ENCODE data around the gene BMP2K. TPM values are rescaled to one million over a fixed set of nuclear protein-coding genes. Genes with fewer than 3 reads are reported as not detected.

BMP2K gene
- total and polyA plus RNA-seq, 2 of the 8 experiments (the other 6 are each of a cell fraction or from before 2014, with no cell fraction given): 15.6 to 24.1 TPM

GRCh38 chr4:78781139-78781538, 5.0 kb downstream of the BMP2K start:
- no peak for FAIRE-seq

More at GRCh38 chr4:78781139-78781538, 5.0 kb downstream of the BMP2K start:
- H3K4ac ChIP-seq (replicated peaks; ENCODE audit: insufficient read length, low read depth, low read length): no peak overlapping the region
- H4K5ac ChIP-seq (ENCODE audit: insufficient read length, low read depth, low read length): no peak overlapping the region
- no peak overlapping the region for H2BK15ac ChIP-seq (ENCODE audit: low read length)
- H3K56ac ChIP-seq (replicated peaks; ENCODE audit: insufficient read length, low read depth, low read length): no peak overlapping the region
- no peak overlapping the region for H3K14ac ChIP-seq (ENCODE audit: insufficient read length)
- H3K9ac ChIP-seq (replicated peaks in 1 of 4; ENCODE audit: extremely low read depth in 1 of 4, low read depth in 3 of 4, low read length in 3 of 4): no peak overlapping the region
- no peak overlapping the region for H2BK120ac ChIP-seq (replicated peaks; ENCODE audit: low read depth, low read length)
- H2AFZ ChIP-seq (ENCODE audit: low read length): no peak overlapping the region
- no peaks in the 10 kb centered on the region for H3K9me3 ChIP-seq (ENCODE audit: insufficient read depth in 2 of 2, low read depth in 1 of 2, low read length in 1 of 2)
- H2BK5ac ChIP-seq (ENCODE audit: low read depth, low read length): no peak overlapping the region
- H4K20me1 ChIP-seq (replicated peaks in 1 of 2; ENCODE audit: control insufficient read depth in 1 of 2, insufficient read depth in 2 of 2, low read length in 2 of 2): peaks cover 0 to 5% of the 10 kb centered on the region in 2 experiments
- DNase-seq (ENCODE audit: low read depth in 1 of 2, low spot score in 2 of 2): no peak
- H3K36me3 ChIP-seq (ENCODE audit: control insufficient read depth in 2 of 4, insufficient read depth in 4 of 4, low read length in 3 of 4): no peaks in the 10 kb centered on the region
- H3K27me3 ChIP-seq (replicated peaks in 1 of 4; ENCODE audit: control insufficient read depth in 3 of 4, extremely low read depth in 1 of 4, insufficient read depth in 3 of 4, low read length in 3 of 4): no peaks in the 10 kb centered on the region
- POLR2A ChIA-PET (ENCODE audit: partially characterized antibody): no interaction called here
- no peak overlapping the region for H3K4me3 ChIP-seq (ENCODE audit: extremely low read depth in 1 of 4, insufficient read depth in 2 of 4, low read depth in 3 of 4, low read length in 4 of 4)
- 93% methylated on average over 1 of the region's 1 CpG; no CpG with 5 or more reads in 1 of the 2 experiments for WGBS, 2 experiments (ENCODE audit: extremely low coverage in 1 of 2, insufficient coverage in 1 of 2, insufficient read length in 1 of 2, insufficient replicate concordance in 2 of 2, low coverage in 1 of 2, low lambda C conversion rate in 2 of 2, missing lambda C conversion rate in 1 of 2)
- H3K27ac ChIP-seq (ENCODE audit: low read depth, low read length): no peak overlapping the region
- no peak overlapping the region for H4K91ac ChIP-seq (replicated peaks; ENCODE audit: insufficient read length, low read length)
- H3K79me1 ChIP-seq (ENCODE audit: low read depth, low read length): 0 out of 2 replicates have a peak, but pooled peaks cover 3% of the 10 kb centered on the region
- no peak overlapping the region for H3K18ac ChIP-seq (ENCODE audit: extremely low read depth, low read length)
- no peak overlapping the region for H4K8ac ChIP-seq (ENCODE audit: extremely low read depth, insufficient read depth, low read length)
- H3K4me1 ChIP-seq (replicated peaks in 1 of 4; ENCODE audit: control insufficient read depth in 3 of 4, insufficient read depth in 4 of 4, low read length in 3 of 4): peaks cover 0 to 3% (median 0%) of the 10 kb centered on the region in 4 experiments; a peak in 3 of 7 replicates
- no peak overlapping the region for H3K4me2 ChIP-seq (ENCODE audit: insufficient read depth in 1 of 2, low read depth in 2 of 2, low read length in 2 of 2)
- H3K79me2 ChIP-seq (ENCODE audit: control insufficient read depth in 1 of 2, insufficient read depth in 2 of 2, low read length in 2 of 2): peaks cover 3 to 88% of the 10 kb centered on the region in 2 experiments
- no peak overlapping the region for H2AK5ac ChIP-seq (ENCODE audit: low read depth, low read length)
- CTCF ChIA-PET (ENCODE audit: partially characterized antibody): interaction anchor here (1.0 to 1.3 kb wide), 3 partner anchors 28 to 220 kb away, joined by 3 to 5 read pairs (median 4); no protein-coding TSS in a partner anchor
- H2BK20ac ChIP-seq (ENCODE audit: low read length): no peak overlapping the region
- TF ChIP-seq GABPA (IDR thresholded peaks at IDR 0.05; ENCODE audit: borderline replicate concordance, insufficient read depth, low read length): no peak
- TF ChIP-seq, protein P1, sequence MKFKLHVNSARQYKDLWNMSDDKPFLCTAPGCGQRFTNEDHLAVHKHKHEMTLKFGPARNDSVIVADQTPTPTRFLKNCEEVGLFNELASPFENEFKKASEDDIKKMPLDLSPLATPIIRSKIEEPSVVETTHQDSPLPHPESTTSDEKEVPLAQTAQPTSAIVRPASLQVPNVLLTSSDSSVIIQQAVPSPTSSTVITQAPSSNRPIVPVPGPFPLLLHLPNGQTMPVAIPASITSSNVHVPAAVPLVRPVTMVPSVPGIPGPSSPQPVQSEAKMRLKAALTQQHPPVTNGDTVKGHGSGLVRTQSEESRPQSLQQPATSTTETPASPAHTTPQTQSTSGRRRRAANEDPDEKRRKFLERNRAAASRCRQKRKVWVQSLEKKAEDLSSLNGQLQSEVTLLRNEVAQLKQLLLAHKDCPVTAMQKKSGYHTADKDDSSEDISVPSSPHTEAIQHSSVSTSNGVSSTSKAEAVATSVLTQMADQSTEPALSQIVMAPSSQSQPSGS (IDR thresholded peaks at IDR 0.05; ENCODE audit: low read length): no peak
- no peak for TF ChIP-seq SP2 (IDR thresholded peaks at IDR 0.05; ENCODE audit: low read length)
- no peak for TF ChIP-seq YY1 (IDR thresholded peaks at IDR 0.05; ENCODE audit: low read depth, low read length)
- TF ChIP-seq NANOG (IDR thresholded peaks at IDR 0.05; ENCODE audit: insufficient read depth, low read depth, low read length, poor library complexity, severe bottlenecking): no peak
- no peak for TF ChIP-seq TCF12 (IDR thresholded peaks at IDR 0.05; ENCODE audit: low read depth, low read length)
- TF ChIP-seq, protein P2, sequence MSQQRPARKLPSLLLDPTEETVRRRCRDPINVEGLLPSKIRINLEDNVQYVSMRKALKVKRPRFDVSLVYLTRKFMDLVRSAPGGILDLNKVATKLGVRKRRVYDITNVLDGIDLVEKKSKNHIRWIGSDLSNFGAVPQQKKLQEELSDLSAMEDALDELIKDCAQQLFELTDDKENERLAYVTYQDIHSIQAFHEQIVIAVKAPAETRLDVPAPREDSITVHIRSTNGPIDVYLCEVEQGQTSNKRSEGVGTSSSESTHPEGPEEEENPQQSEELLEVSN (IDR thresholded peaks at IDR 0.05): no peak
- H3K23me2 ChIP-seq (ENCODE audit: low read depth, low read length): peaks cover 5% of the 10 kb centered on the region
- H2BK12ac ChIP-seq (ENCODE audit: low read depth, low read length): no peak overlapping the region
- no peak overlapping the region for H3K23ac ChIP-seq (ENCODE audit: insufficient read length)
